AG09309 (cell line): ENCODE data around the gene GPR141.

Source experiments
- DNase-seq: peaks from one replicate; pipeline ENCODE4 v3.0.0-alpha.2; 2010; ENCODE audit warnings: low read depth
- H3K4me3 ChIP-seq: 2 replicates; pipeline ENCODE4 v1.5.1; 2011; ENCODE audit warnings: mild to moderate bottlenecking, low read depth, low read length, moderate library complexity; ENCODE audit not compliant: control insufficient read depth
- CTCF ChIP-seq: IDR thresholded peaks from 2 replicates; pipeline ENCODE4 v1.5.1; 2011; ENCODE audit warnings: mild to moderate bottlenecking, low read depth, low read length, inconsistent platforms; ENCODE audit not compliant: insufficient read depth, control insufficient read depth; ENCODE audit errors: missing control alignments

The GPR141 gene

GRCh38 chr7:37683246-37684120 is at the start of gene GPR141:
Gene GPR141 (plus strand): TSS chr7:37683766. CDS start chr7:37740394, 56,628 bp downstream.
- no peak for DNase-seq
- TF ChIP-seq CTCF = no peak
- no peak within 1 kb of the TSS for H3K4me3 ChIP-seq

GRCh38 chr7:37635346-37635745 is 48.2 kb upstream of the GPR141 start:
- H3K4me3 ChIP-seq = no peak overlapping the region
- no peak for TF ChIP-seq CTCF
- no peak for DNase-seq

GRCh38 chr7:37642028-37642540 is 41.5 kb upstream of the GPR141 start:
- no peak for DNase-seq
- no peak overlapping the region for H3K4me3 ChIP-seq
- no peak for TF ChIP-seq CTCF

GRCh38 chr7:37643876-37644275 is 39.7 kb upstream of the GPR141 start:
- H3K4me3 ChIP-seq = no peak overlapping the region
- no peak for TF ChIP-seq CTCF
- no peak for DNase-seq

- no peak overlapping the region for H3K4me3 ChIP-seq
- DNase-seq = no peak
- no peak for TF ChIP-seq CTCF
These were observed 38.1 kb upstream of the GPR141 start for GRCh38 chr7:37645282-37646050.

GRCh38 chr7:37656913-37657530 is 26.5 kb upstream of the GPR141 start:
- no peak overlapping the region for H3K4me3 ChIP-seq
- TF ChIP-seq CTCF = no peak
- no peak for DNase-seq
